ENCODE data around the gene ZNF438.

DNA sequence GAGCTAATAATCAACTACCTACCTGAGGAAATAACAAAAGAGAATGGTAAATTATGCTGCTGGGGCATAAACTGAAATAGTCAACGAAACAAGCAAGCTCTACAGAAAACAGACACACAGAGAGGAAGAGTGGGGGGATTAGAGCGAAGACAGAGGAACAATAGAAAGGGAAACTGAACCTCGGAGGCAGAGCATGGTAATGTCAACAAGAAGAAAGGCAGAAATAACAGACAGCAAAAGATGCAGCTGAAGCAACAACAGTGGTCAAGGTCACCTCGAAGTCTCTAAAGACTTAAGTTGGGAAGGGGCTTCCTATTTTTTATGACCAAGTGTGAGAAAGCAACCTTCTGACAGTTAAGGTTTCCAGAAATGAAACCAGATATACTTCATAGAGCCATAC is 177.0 kb downstream of the ZNF438 start:
- TF ChIP-seq POLR2AphosphoS5 (IDR thresholded peaks at IDR 0.05; ENCODE audit: low read depth, low read length) = no peak
- TF ChIP-seq, protein P1, sequence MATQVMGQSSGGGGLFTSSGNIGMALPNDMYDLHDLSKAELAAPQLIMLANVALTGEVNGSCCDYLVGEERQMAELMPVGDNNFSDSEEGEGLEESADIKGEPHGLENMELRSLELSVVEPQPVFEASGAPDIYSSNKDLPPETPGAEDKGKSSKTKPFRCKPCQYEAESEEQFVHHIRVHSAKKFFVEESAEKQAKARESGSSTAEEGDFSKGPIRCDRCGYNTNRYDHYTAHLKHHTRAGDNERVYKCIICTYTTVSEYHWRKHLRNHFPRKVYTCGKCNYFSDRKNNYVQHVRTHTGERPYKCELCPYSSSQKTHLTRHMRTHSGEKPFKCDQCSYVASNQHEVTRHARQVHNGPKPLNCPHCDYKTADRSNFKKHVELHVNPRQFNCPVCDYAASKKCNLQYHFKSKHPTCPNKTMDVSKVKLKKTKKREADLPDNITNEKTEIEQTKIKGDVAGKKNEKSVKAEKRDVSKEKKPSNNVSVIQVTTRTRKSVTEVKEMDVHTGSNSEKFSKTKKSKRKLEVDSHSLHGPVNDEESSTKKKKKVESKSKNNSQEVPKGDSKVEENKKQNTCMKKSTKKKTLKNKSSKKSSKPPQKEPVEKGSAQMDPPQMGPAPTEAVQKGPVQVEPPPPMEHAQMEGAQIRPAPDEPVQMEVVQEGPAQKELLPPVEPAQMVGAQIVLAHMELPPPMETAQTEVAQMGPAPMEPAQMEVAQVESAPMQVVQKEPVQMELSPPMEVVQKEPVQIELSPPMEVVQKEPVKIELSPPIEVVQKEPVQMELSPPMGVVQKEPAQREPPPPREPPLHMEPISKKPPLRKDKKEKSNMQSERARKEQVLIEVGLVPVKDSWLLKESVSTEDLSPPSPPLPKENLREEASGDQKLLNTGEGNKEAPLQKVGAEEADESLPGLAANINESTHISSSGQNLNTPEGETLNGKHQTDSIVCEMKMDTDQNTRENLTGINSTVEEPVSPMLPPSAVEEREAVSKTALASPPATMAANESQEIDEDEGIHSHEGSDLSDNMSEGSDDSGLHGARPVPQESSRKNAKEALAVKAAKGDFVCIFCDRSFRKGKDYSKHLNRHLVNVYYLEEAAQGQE (IDR thresholded peaks at IDR 0.05; ENCODE audit: insufficient read depth in 1 of 2, low read depth in 2 of 2, low read length in 2 of 2) = no peak
